Activated T-cell treated with anti-CD3 and anti-CD28 coated beads, Interleukin-2, amount 50 U/mL, for 48 hours (primary cell): Measurements from ENCODE around the gene DUSP16.
"Not testable (repeated sequence)": the region's sequence is repeated elsewhere in the genome, so short reads cannot be mapped to it uniquely, and the experiment has no call there.

Experiments
- DNase-seq, 2 experiments: peaks; one replicate each; pipeline ENCODE4 v3.0.0-alpha.2; 2020

DUSP16 gene

GRCh38 chr12:12543959-12544358 lies 18.7 kb downstream of the DUSP16 start:
- DNase-seq, result no peak

DNA sequence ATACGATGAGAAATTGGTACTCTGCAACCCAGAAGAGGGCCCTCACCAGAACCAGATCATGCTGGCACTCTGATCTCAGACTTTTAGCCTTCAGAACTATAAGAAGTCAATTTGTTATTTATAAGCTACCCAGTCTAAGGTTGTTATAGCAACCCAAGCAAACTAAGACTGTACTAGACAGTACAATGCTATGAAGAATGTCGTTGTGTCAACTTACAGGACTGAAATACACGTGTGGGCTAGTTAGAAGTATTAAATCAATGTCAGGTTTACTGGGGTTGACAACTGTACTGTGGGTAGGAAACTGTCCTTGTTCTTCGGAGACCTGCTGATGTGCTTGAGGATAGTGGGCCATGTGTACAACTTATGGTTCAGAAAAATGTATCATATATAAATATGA lies 19.7 kb downstream of the DUSP16 start:
- no peak for DNase-seq

- DNase-seq, result no peak
Observed at GRCh38 chr12:12542286-12542685, 20.4 kb downstream of the DUSP16 start.

DNA sequence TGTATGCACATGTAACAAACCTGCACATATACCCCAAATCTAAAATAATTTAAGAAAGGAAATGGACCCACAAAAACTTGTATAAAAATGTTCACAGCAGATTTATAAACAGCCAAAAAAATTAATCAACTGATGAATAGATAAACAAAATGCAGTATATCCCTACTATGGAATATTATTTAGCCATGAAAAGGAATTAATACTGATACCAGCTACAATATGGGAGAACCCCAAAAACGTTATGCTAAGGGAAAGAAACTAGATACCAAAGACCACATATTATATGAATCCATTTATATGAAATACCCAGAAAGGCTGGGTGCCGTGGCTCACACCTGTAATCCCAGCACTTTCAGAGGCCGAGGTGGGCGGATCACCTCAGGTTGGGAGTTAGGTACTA lies 20.9 kb downstream of the DUSP16 start:
- no peak for DNase-seq

GRCh38 chr12:12540261-12541013 lies 22.2 kb downstream of the DUSP16 start:
- no peak for DNase-seq

DNA sequence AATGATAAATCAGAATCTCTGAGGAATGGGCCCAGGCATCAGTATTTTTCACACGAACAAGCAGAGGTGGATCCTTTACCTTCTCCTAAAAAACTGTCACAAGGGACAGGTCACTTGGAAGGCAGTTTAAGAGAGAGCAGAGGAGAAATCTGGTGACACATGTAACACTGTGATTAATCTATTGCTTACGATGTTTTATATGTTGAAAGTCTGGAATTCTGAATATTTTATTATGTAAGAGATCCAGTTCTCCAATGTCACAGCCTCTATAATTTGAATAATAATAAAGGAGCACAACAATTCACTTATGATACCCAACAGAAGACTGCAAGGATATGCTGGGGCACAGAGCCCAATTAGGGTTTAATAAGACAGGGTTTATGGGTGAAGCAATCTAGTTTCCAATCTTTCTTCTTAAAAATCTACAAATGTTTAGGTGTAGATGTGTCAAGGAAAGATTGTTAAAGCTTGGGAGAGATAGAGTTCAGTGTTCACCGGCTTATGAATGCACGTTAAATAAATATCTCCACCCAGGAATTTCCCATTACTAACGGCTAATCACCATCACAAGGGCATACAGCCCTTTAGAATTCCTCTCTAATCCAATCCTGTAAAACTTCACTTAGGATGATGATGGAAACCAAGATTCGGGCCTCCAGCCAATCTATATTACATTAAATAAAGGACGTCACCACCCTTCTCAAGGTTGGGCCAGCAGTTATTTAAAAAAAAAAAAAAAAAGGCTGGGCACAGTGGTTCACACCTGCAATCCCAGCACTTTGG lies 23.4 kb downstream of the DUSP16 start:
- DNase-seq, result no peak

- DNase-seq, result no peak
Observed at GRCh38 chr12:12538535-12538934, 24.1 kb downstream of the DUSP16 start.

GRCh38 chr12:12537421-12537820 lies 25.2 kb downstream of the DUSP16 start:
- DNase-seq, result no peak

GRCh38 chr12:12534975-12535374 lies 27.7 kb downstream of the DUSP16 start:
- DNase-seq, result no peak

DNA sequence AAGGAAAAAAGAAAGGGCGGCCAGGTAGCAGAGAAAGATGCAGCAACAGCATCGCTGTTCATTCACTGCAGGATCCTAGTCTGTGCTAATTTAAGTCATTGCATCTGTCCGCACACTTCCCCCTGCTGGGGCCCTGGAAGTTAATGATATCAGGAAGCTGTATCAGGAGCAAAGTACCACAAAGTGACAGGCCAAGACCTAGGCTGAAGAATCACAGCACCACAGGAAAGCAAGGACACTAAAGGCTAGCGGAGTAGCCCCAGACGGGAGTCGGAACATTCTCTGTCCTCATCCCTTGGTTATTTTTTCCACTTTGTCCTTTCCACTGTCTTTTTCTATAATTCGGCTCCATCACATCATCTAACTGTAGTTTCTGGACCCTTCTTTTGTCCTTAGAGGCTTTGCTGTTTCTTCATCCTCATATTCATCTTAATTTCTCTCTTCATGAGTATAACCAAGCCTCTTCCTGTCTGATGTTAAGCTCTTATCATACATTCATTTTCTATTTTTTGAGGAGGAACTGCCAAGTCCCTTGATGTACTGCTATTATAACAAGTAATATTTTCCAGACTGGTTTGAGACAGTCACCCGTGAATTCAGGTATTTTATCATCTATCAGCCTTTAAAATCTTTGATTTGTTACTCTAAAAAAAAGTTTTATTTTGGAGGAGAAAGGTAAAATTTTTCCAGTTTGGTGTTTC lies 28.3 kb downstream of the DUSP16 start:
- no peak for DNase-seq

DNA sequence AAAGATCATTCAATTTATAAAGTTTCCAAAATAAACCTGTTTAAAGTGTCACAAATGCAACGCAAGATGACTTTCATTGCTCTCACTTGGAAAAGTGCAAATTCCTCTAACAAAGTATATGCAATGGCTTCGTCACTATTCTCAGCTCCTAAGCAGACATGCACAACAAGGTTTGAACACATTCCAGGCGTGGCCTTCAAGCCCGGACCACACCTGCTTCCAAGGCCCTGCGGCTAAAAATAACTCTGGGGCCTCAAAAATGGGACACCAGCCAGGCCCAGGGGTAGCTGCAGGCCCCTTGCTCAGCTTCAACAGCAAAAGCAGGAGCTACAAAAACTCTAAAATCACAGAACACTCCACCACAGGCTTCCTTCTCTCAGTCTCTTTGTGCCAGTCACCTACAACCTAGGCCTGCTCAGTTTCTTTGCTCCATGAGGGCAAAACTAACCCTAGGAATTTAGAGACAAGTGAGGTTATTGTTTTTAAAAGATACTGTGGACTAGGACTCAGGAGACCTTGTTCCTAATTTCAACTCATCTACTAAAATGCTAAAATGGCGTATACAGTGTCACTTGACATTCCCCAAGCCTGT lies 29.3 kb downstream of the DUSP16 start:
- no peak for DNase-seq

DNA sequence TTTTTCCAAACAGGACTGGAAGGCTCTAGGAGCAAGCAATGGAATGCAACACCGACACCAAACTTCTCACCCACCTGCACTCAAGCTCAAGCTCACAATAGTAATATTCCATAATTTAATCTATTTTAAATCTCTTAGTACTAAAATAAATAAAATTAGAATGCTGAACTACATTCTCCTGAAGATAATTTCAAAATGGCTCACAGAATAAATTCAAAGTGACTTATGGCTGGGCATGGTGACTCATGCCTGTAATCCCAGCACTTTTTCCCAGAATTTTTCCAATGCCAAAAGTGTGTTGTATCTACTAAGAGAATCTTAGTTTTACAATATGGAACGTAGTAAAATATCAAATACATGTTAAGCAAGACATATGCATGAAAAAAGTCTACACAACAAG lies 31.5 kb downstream of the DUSP16 start:
- DNase-seq, result no peak

- no peak for DNase-seq
Observed at GRCh38 chr12:12529783-12530421, 32.8 kb downstream of the DUSP16 start.

DNA sequence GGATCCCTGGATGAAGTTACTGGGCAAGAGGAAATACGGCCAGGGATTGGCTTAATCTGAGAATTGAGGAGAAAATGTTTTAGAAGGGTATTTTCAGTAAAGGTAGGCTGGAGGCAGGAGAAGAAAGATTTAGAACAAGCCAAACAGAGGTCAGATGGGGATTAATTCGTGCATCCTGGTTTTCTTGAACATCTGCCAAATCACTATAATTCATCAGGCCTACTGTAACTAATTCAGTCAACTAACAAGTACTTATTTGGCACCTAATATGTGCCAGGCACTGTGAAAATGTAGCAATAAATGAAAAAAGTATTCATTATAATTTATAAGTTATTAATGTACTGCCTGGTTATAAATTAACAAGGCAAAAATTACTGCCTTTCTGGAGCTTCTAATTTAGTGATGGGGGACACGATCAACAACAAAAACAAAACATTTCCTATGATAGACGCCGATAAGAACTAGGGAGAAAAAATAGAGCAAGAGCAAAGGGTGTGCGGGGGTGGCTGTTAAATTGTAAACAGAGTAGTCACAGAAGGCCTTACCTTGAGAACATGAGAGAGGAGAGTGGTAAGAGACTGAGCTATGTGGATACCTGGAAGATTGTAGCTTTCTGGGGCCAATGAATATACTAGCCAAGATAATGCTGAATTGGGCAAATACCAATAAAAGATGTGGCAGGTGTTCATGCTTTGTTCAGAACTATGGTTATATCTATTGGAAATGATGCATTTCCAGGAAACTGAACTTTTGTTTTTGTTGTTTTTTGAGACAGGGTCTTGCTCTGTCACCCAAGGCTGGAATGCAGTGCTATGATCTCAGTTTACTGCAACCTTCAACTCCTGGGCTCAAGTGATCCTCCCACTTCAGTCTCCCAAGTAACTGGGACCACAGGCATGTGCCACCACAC lies 34.0 kb downstream of the DUSP16 start:
- no peak for DNase-seq

DNA sequence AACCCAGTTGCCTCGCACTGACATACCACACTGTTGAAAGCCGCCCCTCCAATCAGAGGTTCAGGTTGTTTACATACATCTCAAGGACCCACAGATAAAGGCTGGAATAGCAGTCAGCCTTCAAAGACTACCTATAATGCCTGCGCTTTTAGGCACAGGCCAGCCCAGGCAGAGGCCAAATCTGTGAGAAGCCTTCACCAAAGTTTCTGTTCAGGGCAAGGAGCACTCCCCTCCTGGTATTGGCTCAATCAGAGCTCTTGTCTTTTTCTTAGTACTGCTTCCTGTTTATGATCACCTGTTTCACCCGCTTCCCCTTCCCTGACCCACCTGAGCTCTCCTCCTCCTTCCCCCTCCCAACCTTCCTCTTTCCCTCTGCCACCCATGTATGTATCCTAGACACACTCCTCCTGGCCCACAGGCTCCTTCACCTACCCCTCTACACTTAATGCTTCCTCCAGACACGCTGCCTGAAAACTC lies 34.8 kb downstream of the DUSP16 start:
- no peak for DNase-seq

DNA sequence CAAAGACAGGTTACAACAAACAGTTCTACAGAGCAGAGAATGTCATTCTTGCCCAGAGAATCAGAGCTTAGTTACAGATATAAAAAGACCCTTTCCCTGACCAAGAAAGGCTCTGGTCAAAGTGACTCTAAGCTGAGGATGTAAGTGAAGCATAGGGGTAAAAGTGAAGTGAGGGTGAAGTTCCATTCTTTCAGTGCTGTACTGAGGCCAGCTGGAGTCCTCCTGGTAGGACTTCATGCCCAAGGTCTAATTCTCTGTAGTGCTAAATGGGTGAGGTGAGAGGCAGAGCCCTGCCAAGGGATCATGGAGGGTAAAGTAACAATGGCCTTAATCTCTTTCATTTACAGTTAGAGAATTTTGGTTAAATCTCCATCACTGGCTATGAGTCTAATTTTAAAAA lies 38.5 kb downstream of the DUSP16 start:
- DNase-seq, result no peak

DNA sequence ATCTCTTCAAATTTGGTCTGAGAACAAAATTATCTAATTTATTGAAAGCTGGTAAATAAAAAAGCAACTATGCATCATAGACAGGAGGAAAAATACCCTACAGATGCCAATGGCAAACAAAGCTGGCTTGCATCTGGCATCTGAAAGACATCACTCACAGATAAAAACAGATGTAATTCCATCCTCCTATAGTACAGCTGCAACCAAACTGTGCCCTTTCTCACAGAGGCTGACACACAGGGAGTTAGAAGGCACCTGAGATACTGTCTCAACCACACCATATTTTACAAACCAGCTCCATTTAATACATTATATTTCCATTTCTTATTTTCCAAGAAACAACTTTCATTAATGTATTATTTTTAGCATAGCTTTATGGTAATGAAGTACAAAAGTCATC lies 39.4 kb downstream of the DUSP16 start:
- DNase-seq, result no peak

- DNase-seq, result not testable (repeated sequence)
Observed at GRCh38 chr12:12522657-12523056, 40.0 kb downstream of the DUSP16 start.

DNA sequence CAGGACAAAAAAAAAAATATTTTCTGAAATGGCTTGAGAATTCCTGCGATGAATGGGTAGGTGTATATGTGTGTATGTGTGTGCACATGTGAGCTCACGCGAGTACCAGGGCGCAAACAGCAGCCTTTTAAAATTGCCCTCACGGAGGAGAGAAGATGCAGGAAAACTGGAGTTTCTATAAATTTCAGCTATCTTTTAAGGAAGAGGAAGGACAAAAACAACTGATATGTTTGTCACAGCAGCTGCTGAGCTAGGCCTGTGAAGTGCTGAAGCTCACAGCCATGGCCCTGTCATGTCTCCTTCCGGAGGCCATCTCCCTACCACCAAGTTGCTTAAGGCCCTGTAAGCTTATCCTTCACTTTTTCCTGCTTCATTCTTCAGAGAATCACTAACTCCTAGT lies 40.8 kb downstream of the DUSP16 start:
- DNase-seq, result no peak

DNA sequence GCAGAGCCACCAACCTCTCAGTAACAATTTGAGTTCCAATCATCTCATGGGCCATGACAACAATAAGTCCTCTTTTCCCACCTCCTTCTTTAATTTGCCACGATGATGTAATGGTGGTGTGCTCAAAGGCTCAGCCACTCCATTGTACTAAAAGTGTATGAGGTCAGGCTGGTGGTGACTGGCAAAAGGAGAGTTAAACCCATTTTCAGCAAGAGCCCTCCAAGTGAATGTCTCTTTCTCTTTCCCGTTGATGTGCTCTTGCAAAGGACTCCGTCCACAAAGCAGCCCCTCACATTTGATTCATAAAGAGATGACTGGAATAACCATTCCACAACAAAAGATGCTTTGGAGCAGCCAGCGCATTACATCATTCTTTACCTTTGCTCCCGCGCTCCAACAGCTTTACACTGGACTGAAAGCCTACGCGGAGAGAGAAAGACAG lies 41.6 kb downstream of the DUSP16 start:
- no peak for DNase-seq

- DNase-seq, result no peak
Observed at GRCh38 chr12:12520273-12520672, 42.4 kb downstream of the DUSP16 start.
